ENCODE data around the gene SIRPA. TPM values are rescaled to one million over a fixed set of nuclear protein-coding genes. Genes with fewer than 3 reads are reported as not detected.

Gene SIRPA
- total RNA-seq, 2 experiments from 2014 or later = 0.60 to 0.64 TPM

DNA sequence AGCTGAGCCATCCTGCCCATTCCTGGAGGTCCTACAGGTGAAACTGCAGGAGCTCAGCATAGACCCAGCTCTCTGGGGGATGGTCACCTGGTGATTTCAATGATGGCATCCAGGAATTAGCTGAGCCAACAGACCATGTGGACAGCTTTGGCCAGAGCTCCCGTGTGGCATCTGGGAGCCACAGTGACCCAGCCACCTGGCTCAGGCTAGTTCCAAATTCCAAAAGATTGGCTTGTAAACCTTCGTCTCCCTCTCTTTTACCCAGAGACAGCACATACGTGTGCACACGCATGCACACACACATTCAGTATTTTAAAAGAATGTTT is 44.0 kb downstream of the SIRPA start:
- ChIA-PET POLR2A (no interaction called here), CTCF (no interaction called here)
- Mint-ChIP-seq H3K36me3 (ENCODE audit: low read depth) (no peaks in the 10 kb centered on the region), H3K4me3 (no peak overlapping the region), H3K27me3 (peaks cover 35% of the 10 kb centered on the region), H3K9me3 (no peaks in the 10 kb centered on the region), H3K4me1 (ENCODE audit: low read depth) (no peaks in the 10 kb centered on the region), H3K27ac (no peak overlapping the region)
- TF ChIP-seq, protein P1, sequence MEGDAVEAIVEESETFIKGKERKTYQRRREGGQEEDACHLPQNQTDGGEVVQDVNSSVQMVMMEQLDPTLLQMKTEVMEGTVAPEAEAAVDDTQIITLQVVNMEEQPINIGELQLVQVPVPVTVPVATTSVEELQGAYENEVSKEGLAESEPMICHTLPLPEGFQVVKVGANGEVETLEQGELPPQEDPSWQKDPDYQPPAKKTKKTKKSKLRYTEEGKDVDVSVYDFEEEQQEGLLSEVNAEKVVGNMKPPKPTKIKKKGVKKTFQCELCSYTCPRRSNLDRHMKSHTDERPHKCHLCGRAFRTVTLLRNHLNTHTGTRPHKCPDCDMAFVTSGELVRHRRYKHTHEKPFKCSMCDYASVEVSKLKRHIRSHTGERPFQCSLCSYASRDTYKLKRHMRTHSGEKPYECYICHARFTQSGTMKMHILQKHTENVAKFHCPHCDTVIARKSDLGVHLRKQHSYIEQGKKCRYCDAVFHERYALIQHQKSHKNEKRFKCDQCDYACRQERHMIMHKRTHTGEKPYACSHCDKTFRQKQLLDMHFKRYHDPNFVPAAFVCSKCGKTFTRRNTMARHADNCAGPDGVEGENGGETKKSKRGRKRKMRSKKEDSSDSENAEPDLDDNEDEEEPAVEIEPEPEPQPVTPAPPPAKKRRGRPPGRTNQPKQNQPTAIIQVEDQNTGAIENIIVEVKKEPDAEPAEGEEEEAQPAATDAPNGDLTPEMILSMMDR (IDR thresholded peaks at IDR 0.05) = no peak
- intact Hi-C loops (cut with DNase I, micrococcal nuclease) = no loop called here
- H3K27me3 ChIP-seq (ENCODE audit: control insufficient read depth in 1 of 2, insufficient read depth in 2 of 2, low read length in 2 of 2) = peaks cover 4 to 12% of the 10 kb centered on the region in 2 experiments
- no peaks in the 10 kb centered on the region for H3K36me3 ChIP-seq (ENCODE audit: insufficient read depth, low read length)
- ATAC-seq (ENCODE audit: poor library complexity) (no peak), DNase-seq (no peak)
- no peaks in the 10 kb centered on the region for H3K4me1 ChIP-seq (ENCODE audit: insufficient read depth, low read length)
- H3K4me3 ChIP-seq (ENCODE audit: low read length) = no peak overlapping the region
- no peaks in the 10 kb centered on the region for H3K9me3 ChIP-seq (ENCODE audit: control insufficient read depth in 1 of 2, insufficient read depth in 1 of 2, low read length in 2 of 2)
- no peak overlapping the region for H3K27ac ChIP-seq (ENCODE audit: low read depth in 1 of 2, low read length in 2 of 2)

DNA sequence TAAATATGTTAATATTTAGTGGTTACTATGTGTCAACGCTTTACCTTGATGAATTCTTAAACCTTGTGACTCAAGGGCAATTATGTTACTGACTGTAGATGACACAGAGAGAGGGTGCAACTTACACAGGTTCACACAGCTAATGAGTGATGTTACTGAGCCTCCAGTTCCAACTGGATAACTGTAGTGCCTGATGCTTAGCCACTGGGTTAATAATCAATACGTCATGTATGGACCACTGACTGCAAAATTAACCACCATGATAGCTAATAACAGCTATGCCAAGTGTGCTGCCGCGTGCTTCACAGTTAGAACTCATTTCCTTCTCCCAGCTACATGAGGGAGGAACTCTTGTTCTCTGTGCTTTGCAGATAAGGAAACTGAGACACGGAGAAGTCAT is 45.4 kb downstream of the SIRPA start:
- Mint-ChIP-seq H3K9me3 (no peaks in the 10 kb centered on the region), H3K36me3 (ENCODE audit: low read depth) (no peaks in the 10 kb centered on the region), H3K27me3 (peaks cover 33% of the 10 kb centered on the region), H3K4me3 (no peak overlapping the region), H3K27ac (no peak overlapping the region), H3K4me1 (ENCODE audit: low read depth) (no peaks in the 10 kb centered on the region)
- Histone ChIP-seq H3K4me3 (ENCODE audit: low read length) (no peak overlapping the region), H3K4me1 (ENCODE audit: insufficient read depth, low read length) (no peaks in the 10 kb centered on the region), H3K27me3 (ENCODE audit: control insufficient read depth in 1 of 2, insufficient read depth in 2 of 2, low read length in 2 of 2) (peaks cover 13 to 17% of the 10 kb centered on the region in 2 experiments), H3K9me3 (ENCODE audit: control insufficient read depth in 1 of 2, insufficient read depth in 1 of 2, low read length in 2 of 2) (no peaks in the 10 kb centered on the region), H3K36me3 (ENCODE audit: insufficient read depth, low read length) (no peaks in the 10 kb centered on the region), H3K27ac (ENCODE audit: low read depth in 1 of 2, low read length in 2 of 2) (no peak overlapping the region)
- ChIA-PET POLR2A (no interaction called here), CTCF (no interaction called here)
- no peak for DNase-seq
- TF ChIP-seq, protein P1 (IDR thresholded peaks at IDR 0.05) = no peak
- ATAC-seq (ENCODE audit: poor library complexity) = no peak
- intact Hi-C loops (cut with DNase I, micrococcal nuclease) = no loop called here

- ChIA-PET CTCF (no interaction called here), POLR2A (no interaction called here)
- Mint-ChIP-seq H3K4me1 (ENCODE audit: low read depth) (no peaks in the 10 kb centered on the region), H3K4me3 (no peak overlapping the region), H3K27ac (no peak overlapping the region), H3K27me3 (peaks cover 40% of the 10 kb centered on the region), H3K36me3 (ENCODE audit: low read depth) (no peaks in the 10 kb centered on the region), H3K9me3 (no peaks in the 10 kb centered on the region)
- Histone ChIP-seq H3K36me3 (ENCODE audit: insufficient read depth, low read length) (no peaks in the 10 kb centered on the region), H3K27me3 (ENCODE audit: control insufficient read depth in 1 of 2, insufficient read depth in 2 of 2, low read length in 2 of 2) (peaks cover 13 to 24% of the 10 kb centered on the region in 2 experiments), H3K4me3 (ENCODE audit: low read length) (no peak overlapping the region), H3K4me1 (ENCODE audit: insufficient read depth, low read length) (no peaks in the 10 kb centered on the region), H3K9me3 (ENCODE audit: control insufficient read depth in 1 of 2, insufficient read depth in 1 of 2, low read length in 2 of 2) (no peaks in the 10 kb centered on the region), H3K27ac (ENCODE audit: low read depth in 1 of 2, low read length in 2 of 2) (no peak overlapping the region)
- no peak for ATAC-seq (ENCODE audit: poor library complexity)
- intact Hi-C loops (cut with DNase I, micrococcal nuclease) = no loop called here
- DNase-seq = no peak
- TF ChIP-seq, protein P1 (IDR thresholded peaks at IDR 0.05) = no peak
Observed at GRCh38 chr20:1941226-1941625, 46.0 kb downstream of the SIRPA start.
